ENCODE results near the gene HP.

The HP gene

GRCh38 chr16:72085002-72085401 lies 30.7 kb downstream of the HP start:
- no peak for DNase-seq (ENCODE audit: low read depth in 2 of 2)

DNA sequence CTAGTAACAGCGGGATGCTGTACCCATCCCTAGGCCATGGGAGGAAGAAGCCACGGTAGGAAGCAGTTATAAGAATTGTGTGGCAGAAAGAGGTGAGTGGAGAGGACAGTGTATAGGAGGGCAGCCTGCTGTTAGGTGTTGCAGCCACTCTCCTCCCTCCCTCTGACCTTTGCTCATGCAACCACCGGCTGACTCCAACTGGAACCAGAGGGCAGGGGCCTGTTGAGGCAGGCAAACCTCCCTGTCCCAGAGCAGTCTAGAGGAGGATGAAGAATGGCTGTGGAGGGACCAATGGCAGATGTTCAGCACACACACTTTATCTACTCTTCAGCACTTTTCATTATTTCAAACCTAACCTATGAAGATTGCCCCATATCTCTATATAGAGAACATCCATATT lies 36.9 kb downstream of the HP start:
- DNase-seq (ENCODE audit: low read depth in 2 of 2): no peak

GRCh38 chr16:72092832-72093447 lies 38.6 kb downstream of the HP start:
- DNase-seq (ENCODE audit: low read depth in 2 of 2): no peak

GRCh38 chr16:72093448-72094265 lies 39.4 kb downstream of the HP start, which contains the start of the genes DHX38 and TXNL4B:
Gene DHX38 (plus strand): TSS chr16:72093847. CDS start chr16:72096158, 2,311 bp downstream.
Gene TXNL4B (minus strand): TSS chr16:72093620. CDS start chr16:72090749, 2,871 bp downstream.
- peak; percentile 79 to 82 for DNase-seq (ENCODE audit: low read depth in 2 of 2)

DNA sequence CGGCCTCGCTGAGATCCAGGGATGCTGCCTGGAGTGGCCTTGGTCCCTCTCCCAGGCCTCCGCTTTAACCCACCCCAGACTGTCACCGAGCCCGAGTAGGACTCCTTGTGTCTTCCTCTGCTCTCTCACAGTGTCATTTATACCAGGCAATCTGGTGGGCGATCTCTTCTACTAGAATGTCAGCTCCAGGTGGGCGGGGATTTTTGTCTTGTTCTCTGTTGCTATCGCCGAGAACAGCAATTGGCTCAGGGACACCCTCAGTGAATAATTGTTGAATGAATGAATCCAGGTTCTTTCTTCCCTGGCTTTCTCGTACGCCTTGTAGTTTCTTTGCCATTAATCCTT lies 39.9 kb downstream of the HP start:
- DNase-seq (ENCODE audit: low read depth in 2 of 2): peak in 1 of 2 donors; percentile 26

DNA sequence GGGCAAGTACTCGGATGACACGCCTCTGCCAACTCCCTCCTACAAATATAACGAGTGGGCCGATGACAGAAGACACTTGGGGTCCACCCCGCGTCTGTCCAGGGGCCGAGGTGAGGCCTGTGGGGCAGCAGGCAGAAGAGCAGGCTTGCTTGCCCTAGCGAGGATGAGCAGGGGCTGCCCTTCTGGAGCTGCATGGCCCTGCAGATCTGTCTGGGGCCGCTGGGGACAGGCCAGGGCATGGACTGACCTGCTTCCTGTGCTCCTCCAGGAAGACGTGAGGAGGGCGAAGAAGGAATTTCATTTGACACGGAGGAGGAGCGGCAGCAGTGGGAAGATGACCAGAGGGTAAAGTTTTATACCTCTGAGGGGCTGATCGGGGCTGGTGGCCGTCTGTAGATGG lies 44.6 kb downstream of the HP start:
- DNase-seq (ENCODE audit: low read depth in 2 of 2): no peak

DNA sequence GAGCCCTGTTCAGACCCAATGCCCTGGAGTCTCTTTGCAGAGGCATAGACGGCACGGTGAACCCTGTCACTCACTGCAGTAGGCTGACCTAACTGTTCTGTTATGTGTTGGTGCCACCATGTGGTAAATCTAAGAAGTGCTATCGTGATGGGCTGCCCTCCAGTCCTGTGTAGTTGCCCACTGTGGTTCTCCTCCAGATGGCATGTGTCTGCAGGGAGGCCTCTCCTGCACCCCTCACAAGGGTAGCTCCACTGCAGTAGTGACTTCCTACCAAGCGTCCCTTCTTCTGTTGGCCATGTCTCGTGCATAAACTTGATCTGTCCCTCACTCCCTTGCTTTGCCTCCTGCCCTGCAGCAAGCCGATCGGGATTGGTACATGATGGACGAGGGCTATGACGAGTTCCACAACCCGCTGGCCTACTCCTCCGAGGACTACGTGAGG lies 45.1 kb downstream of the HP start:
- DNase-seq (ENCODE audit: low read depth in 2 of 2): peak; percentile 18 to 25

- no peak for DNase-seq (ENCODE audit: low read depth in 2 of 2)
These were observed 46.9 kb downstream of the HP start for GRCh38 chr16:72101195-72101594.

GRCh38 chr16:72104905-72105304 lies 50.6 kb downstream of the HP start:
- DNase-seq (ENCODE audit: low read depth in 2 of 2): no peak

GRCh38 chr16:72105978-72106377 lies 51.7 kb downstream of the HP start:
- no peak for DNase-seq (ENCODE audit: low read depth in 2 of 2)

DNA sequence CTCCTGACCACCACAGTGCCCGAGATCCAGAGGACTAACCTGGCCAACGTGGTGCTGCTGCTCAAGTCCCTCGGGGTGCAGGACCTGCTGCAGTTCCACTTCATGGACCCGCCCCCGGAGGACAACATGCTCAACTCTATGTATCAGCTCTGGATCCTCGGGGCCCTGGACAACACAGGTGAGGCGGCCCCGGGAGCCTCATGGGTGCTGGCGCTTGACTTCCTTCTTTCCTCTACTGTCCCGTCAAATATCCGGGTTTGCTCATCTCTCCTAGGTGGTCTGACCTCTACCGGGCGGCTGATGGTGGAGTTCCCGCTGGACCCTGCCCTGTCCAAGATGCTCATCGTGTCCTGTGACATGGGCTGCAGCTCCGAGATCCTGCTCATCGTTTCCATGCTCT lies 53.1 kb downstream of the HP start:
- no peak for DNase-seq (ENCODE audit: low read depth in 2 of 2)

DNA sequence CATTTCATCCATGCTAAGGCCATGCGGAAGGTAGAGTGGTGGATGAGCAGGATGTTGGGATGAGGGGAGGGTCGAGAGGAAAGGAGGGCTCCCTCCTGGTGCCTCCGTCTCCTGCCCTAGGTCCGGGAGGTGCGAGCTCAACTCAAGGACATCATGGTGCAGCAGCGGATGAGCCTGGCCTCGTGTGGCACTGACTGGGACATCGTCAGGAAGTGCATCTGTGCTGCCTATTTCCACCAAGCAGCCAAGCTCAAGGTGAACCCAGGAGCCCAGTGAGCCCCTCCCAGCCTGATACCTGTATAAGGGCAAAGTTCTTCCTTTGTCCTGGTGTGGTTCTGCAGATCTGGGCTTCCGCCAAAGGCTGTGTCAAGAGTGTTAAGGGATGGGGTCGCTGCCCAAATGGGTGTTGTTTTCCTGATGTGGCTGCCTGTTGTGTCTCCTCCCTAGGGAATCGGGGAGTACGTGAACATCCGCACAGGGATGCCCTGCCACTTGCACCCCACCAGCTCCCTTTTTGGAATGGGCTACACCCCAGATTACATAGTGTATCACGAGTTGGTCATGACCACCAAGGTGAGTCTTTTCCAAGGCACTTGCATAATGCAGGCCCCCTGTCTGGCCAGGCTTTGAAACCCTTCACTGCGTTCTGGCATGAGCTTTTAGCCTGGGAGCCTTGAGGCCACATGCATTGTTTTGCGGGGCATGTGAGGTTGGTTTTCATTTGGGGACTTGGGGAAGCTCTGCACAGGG lies 54.2 kb downstream of the HP start:
- DNase-seq (ENCODE audit: low read depth in 2 of 2): no peak

DNA sequence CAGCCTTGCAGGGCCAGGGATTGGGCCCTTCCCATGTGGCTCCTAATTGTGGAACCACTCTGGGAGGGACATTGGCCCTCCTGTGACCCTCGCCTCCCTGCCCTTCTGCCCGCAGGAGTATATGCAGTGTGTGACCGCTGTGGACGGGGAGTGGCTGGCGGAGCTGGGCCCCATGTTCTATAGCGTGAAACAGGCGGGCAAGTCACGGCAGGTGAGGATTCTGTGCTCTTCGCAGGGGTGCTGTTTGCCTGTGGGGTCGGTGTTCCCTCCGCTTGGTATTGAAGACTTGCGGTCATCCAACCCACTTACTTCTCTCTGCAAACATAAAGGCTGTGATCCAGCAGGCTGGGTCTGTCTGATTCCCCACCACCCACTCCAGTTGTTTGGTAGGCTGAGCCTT lies 55.0 kb downstream of the HP start:
- no peak for DNase-seq (ENCODE audit: low read depth in 2 of 2)

DNA sequence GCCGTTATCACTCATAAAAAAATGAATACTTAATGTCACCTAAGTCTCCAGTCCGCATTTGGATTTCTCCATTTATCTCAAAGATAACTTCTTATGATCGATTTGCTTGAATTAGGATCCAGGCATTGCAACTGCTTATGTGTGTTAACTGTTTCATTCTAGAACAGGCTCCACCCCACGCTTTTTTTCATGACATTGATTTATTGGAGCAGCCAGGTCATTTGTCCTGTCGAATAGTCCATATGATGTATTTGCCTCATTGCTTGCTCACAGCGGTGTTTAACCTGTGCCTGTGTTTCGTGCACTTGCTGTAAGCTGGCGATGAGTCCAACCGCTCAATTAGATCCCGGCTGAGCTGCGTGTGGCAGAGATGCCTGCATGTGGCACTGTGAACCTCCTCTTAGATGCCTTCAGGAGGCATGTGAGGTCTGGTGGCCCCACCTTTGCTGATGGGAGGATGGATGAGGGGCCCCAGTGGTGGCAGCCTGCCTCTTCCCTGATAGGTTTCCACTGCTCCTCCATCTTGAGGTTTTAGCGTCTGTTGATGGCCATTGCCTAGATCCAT lies 55.7 kb downstream of the HP start:
- DNase-seq (ENCODE audit: low read depth in 2 of 2): no peak
